SKM-1 (cell line): Measurements from ENCODE around the gene PREP.
A peak's percentile ranks its signal among the peaks of the same experiment; 100 is the strongest.
"Not testable (repeated sequence)": the region's sequence is repeated elsewhere in the genome, so short reads cannot be mapped to it uniquely, and the experiment has no call there.

ENCODE experiments used
- DNase-seq: peaks from one replicate; lab custom pipeline; 2025; ENCODE audit not compliant: unreplicated experiment; lab: John Stamatoyannopoulos, UW

Gene PREP

GRCh38 chr6:105402939-105403935 lies at the start of gene PREP:
TSS of gene PREP (minus strand) at chr6:105403082. CDS start at chr6:105402891, 191 bp downstream.
- peak; percentile 82 for DNase-seq

GRCh38 chr6:105452376-105452775 lies 49.5 kb upstream of the PREP start:
- DNase-seq: no peak

- no peak for DNase-seq
Observed at GRCh38 chr6:105449756-105450390, 47.0 kb upstream of the PREP start.

- no peak for DNase-seq
Observed at GRCh38 chr6:105445481-105445880, 42.6 kb upstream of the PREP start.

- no peak for DNase-seq
Observed at GRCh38 chr6:105443941-105444340, 41.1 kb upstream of the PREP start.

GRCh38 chr6:105442369-105442768 lies 39.5 kb upstream of the PREP start:
- DNase-seq: no peak

GRCh38 chr6:105437236-105437635 lies 34.4 kb upstream of the PREP start:
- DNase-seq: no peak

GRCh38 chr6:105433723-105434122 lies 30.8 kb upstream of the PREP start:
- no peak for DNase-seq

GRCh38 chr6:105432797-105433196 lies 29.9 kb upstream of the PREP start:
- DNase-seq: no peak

GRCh38 chr6:105431226-105431625 lies 28.3 kb upstream of the PREP start:
- no peak for DNase-seq

GRCh38 chr6:105430685-105431084 lies 27.8 kb upstream of the PREP start:
- DNase-seq: no peak

GRCh38 chr6:105429676-105430075 lies 26.8 kb upstream of the PREP start:
- DNase-seq: no peak

GRCh38 chr6:105428342-105428957 lies 25.6 kb upstream of the PREP start:
- no peak for DNase-seq

- peak; percentile 49 for DNase-seq
Observed at GRCh38 chr6:105424175-105424783, 21.4 kb upstream of the PREP start.

- not testable (repeated sequence) for DNase-seq
Observed at GRCh38 chr6:105416971-105417370, 14.1 kb upstream of the PREP start.

GRCh38 chr6:105409734-105410133 lies 6.9 kb upstream of the PREP start:
- no peak for DNase-seq

GRCh38 chr6:105402090-105402938 lies 568 bp downstream of the PREP start:
- no peak for DNase-seq

- no peak for DNase-seq
Observed at GRCh38 chr6:105401247-105402089, 1.4 kb downstream of the PREP start.

GRCh38 chr6:105400501-105400900 lies 2.4 kb downstream of the PREP start:
- peak; percentile 16 for DNase-seq
